WTC11 (cell line): ENCODE measurements around the gene RSPH9.

Source experiments
- GABPB1 ChIP-seq: sonication (generic); formaldehyde crosslinking; IDR thresholded peaks from 2 replicates; pipeline ENCODE4 v1.8.1; 2023; ENCODE audit warnings: mild to moderate bottlenecking, missing genetic modification reagents
- MYBL2 ChIP-seq: sonication (generic); formaldehyde crosslinking; IDR thresholded peaks from 2 replicates; pipeline ENCODE4 v1.8.1; 2023; ENCODE audit warnings: mild to moderate bottlenecking, moderate library complexity, missing genetic modification reagents
- NFYB ChIP-seq: sonication (generic); formaldehyde crosslinking; conservative IDR thresholded peaks from 2 replicates; pipeline ENCODE4 v1.8.0; 2022; ENCODE audit warnings: low read depth, missing genetic modification reagents
- NR2C2 ChIP-seq: sonication (generic); formaldehyde crosslinking; IDR thresholded peaks from 2 replicates; pipeline ENCODE4 v1.8.0; 2022; ENCODE audit warnings: mild to moderate bottlenecking, missing genetic modification reagents
- SP1 ChIP-seq: sonication (generic); formaldehyde crosslinking; conservative IDR thresholded peaks from 2 replicates; pipeline ENCODE4 v1.8.1; 2022; ENCODE audit warnings: missing genetic modification reagents
- ZNF263 ChIP-seq: sonication (generic); formaldehyde crosslinking; IDR thresholded peaks from 2 replicates; pipeline ENCODE4 v1.8.1; 2022; ENCODE audit warnings: low read depth, mild to moderate bottlenecking, moderate library complexity, missing genetic modification reagents
- TF ChIP-seq, protein P1 (sequence below): sonication (generic); formaldehyde crosslinking; IDR thresholded peaks from 2 replicates; pipeline ENCODE4 v1.8.0; 2022; ENCODE audit warnings: mild to moderate bottlenecking, missing genetic modification reagents
- TF ChIP-seq, protein P2 (sequence below): fragments of 200-600 bp; IDR thresholded peaks from 2 replicates; pipeline ENCODE4 v1.8.0; 2022; ENCODE audit warnings: antibody characterized with exemption
- TF ChIP-seq, protein P3 (sequence below): fragments of 250-450 bp; sonication (Bioruptor Pico); IDR thresholded peaks from 2 replicates; pipeline ENCODE4 v1.9.0; 2021; ENCODE audit warnings: mild to moderate bottlenecking
- TF ChIP-seq, protein P4 (sequence below): sonication (generic); formaldehyde crosslinking; IDR thresholded peaks from 2 replicates; pipeline ENCODE4 v1.8.1; 2023; ENCODE audit warnings: mild to moderate bottlenecking, missing genetic modification reagents, moderate library complexity
- TF ChIP-seq, protein P5 (sequence below): fragments of 250-450 bp; sonication (Bioruptor Pico); conservative IDR thresholded peaks from 2 replicates; pipeline ENCODE4 v1.9.0; 2021; ENCODE audit warnings: mild to moderate bottlenecking
- TF ChIP-seq, protein P6 (sequence below): sonication (generic); formaldehyde crosslinking; IDR thresholded peaks from 2 replicates; pipeline ENCODE4 v1.8.0; 2022; ENCODE audit warnings: mild to moderate bottlenecking, missing genetic modification reagents

DNA sequence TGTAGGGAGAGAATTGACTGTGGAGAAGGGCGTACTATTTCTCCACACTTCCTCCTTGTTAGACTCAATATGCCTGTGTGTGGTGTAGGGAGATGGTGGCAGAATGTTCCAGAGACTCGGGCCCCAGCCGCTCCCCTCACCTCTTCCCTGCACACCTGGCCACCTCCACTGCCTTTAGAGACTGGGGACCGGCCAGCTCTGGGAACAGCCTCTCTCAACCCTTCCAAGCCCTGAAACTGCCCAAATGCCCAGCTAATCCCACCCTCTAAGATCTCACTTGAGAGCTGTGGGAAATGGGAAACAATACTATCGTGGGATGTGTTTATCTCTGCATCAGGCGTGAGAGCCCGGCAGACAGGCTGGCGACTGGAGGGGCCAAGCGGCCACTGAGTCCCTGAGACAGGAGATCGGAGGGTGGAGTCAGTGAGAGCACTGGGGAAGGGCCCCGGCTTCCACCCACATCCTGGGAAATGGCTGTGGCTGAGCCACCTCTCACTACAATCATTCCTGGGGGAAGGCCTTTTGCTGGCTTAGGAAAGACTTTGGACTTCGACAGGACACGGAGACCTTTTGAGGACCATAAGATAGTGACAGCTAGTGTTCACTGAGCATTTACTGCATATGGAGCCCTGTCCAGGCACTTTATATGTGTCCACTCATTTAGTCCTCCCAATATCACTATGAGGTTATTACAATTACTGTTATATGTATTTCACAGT, 73.7 kb downstream of the RSPH9 start:
- TF ChIP-seq, protein P1, sequence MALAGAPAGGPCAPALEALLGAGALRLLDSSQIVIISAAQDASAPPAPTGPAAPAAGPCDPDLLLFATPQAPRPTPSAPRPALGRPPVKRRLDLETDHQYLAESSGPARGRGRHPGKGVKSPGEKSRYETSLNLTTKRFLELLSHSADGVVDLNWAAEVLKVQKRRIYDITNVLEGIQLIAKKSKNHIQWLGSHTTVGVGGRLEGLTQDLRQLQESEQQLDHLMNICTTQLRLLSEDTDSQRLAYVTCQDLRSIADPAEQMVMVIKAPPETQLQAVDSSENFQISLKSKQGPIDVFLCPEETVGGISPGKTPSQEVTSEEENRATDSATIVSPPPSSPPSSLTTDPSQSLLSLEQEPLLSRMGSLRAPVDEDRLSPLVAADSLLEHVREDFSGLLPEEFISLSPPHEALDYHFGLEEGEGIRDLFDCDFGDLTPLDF (CRISPR knock-in tag) = no peak
- TF ChIP-seq, protein P2, sequence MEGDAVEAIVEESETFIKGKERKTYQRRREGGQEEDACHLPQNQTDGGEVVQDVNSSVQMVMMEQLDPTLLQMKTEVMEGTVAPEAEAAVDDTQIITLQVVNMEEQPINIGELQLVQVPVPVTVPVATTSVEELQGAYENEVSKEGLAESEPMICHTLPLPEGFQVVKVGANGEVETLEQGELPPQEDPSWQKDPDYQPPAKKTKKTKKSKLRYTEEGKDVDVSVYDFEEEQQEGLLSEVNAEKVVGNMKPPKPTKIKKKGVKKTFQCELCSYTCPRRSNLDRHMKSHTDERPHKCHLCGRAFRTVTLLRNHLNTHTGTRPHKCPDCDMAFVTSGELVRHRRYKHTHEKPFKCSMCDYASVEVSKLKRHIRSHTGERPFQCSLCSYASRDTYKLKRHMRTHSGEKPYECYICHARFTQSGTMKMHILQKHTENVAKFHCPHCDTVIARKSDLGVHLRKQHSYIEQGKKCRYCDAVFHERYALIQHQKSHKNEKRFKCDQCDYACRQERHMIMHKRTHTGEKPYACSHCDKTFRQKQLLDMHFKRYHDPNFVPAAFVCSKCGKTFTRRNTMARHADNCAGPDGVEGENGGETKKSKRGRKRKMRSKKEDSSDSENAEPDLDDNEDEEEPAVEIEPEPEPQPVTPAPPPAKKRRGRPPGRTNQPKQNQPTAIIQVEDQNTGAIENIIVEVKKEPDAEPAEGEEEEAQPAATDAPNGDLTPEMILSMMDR = no peak
- no peak for TF ChIP-seq MYBL2 (CRISPR knock-in tag)
- no peak for TF ChIP-seq NR2C2 (CRISPR knock-in tag)
- TF ChIP-seq, protein P3, sequence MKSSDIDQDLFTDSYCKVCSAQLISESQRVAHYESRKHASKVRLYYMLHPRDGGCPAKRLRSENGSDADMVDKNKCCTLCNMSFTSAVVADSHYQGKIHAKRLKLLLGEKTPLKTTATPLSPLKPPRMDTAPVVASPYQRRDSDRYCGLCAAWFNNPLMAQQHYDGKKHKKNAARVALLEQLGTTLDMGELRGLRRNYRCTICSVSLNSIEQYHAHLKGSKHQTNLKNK = no peak
- no peak for TF ChIP-seq SP1 (CRISPR knock-in tag)
- TF ChIP-seq, protein P4, sequence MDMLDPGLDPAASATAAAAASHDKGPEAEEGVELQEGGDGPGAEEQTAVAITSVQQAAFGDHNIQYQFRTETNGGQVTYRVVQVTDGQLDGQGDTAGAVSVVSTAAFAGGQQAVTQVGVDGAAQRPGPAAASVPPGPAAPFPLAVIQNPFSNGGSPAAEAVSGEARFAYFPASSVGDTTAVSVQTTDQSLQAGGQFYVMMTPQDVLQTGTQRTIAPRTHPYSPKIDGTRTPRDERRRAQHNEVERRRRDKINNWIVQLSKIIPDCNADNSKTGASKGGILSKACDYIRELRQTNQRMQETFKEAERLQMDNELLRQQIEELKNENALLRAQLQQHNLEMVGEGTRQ (CRISPR knock-in tag) = no peak
- TF ChIP-seq GABPB1 (CRISPR knock-in tag) = no peak
- TF ChIP-seq, protein P5, sequence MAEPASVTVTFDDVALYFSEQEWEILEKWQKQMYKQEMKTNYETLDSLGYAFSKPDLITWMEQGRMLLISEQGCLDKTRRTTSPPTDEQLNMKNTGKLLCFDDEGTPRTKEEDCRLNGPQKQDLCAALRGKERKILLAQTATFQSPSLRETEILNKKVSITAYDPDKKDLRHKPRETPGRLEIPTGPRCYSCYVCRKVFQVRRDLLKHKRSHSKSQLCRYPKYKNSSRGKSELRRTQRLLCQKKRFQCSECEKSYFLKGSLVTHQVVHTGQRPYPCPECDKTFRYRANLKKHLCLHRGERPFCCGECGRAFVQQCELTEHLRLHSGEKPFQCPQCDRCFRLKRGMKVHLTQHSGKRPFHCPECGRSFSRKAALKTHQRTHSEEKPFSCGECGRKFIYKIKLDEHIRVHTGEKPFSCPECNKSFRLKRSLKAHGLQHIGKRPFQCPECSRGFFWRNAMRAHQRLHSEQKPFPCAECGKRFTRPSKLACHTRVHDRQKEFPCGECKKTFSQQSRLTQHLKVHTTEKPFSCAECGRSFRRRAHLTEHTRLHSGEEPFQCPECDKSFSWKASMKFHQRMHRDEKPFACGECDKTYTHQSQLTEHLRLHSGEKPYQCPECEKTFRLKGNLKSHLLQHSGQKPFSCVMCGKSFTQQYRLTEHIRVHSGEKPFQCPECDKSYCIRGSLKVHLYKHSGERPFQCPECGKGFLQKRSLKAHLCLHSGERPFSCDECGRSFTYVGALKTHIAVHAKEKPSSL (CRISPR knock-in tag) = no peak
- TF ChIP-seq, protein P6, sequence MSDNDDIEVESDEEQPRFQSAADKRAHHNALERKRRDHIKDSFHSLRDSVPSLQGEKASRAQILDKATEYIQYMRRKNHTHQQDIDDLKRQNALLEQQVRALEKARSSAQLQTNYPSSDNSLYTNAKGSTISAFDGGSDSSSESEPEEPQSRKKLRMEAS (CRISPR knock-in tag) = no peak
- no peak for TF ChIP-seq ZNF263 (CRISPR knock-in tag)
- TF ChIP-seq NFYB = no peak
